HG02759 (cell line): ENCODE measurements around the gene ZCCHC7.
A peak's percentile ranks its signal among the peaks of the same experiment; 100 is the strongest.
"Not testable (repeated sequence)": the region's sequence is repeated elsewhere in the genome, so short reads cannot be mapped to it uniquely, and the experiment has no call there.

Source experiments
- ATAC-seq: cut with Tn5 transposase; IDR thresholded peaks from one replicate; pipeline ENCODE4 v1.9.1; 2021; ENCODE audit warnings: mild to moderate bottlenecking, moderate library complexity; ENCODE audit not compliant: unreplicated experiment

ZCCHC7 gene

GRCh38 chr9:37291612-37292238, 171.4 kb downstream of the ZCCHC7 start:
- not testable (repeated sequence) for ATAC-seq

GRCh38 chr9:37292896-37293295, 172.5 kb downstream of the ZCCHC7 start:
- ATAC-seq = no peak

GRCh38 chr9:37293664-37294524, 173.5 kb downstream of the ZCCHC7 start:
- peak; percentile 70 for ATAC-seq

GRCh38 chr9:37295178-37295577, 174.8 kb downstream of the ZCCHC7 start:
- ATAC-seq = no peak

GRCh38 chr9:37295796-37296195, 175.4 kb downstream of the ZCCHC7 start:
- ATAC-seq = no peak

GRCh38 chr9:37297592-37297991, 177.2 kb downstream of the ZCCHC7 start:
- no peak for ATAC-seq

- no peak for ATAC-seq
These were observed 180.2 kb downstream of the ZCCHC7 start for GRCh38 chr9:37300620-37301019.

GRCh38 chr9:37301042-37301853, 180.9 kb downstream of the ZCCHC7 start:
- no peak for ATAC-seq

- ATAC-seq = no peak
These were observed 181.4 kb downstream of the ZCCHC7 start for GRCh38 chr9:37301854-37302172.

GRCh38 chr9:37302277-37302676, 181.9 kb downstream of the ZCCHC7 start:
- ATAC-seq = peak; percentile 91

GRCh38 chr9:37303272-37303671, 182.9 kb downstream of the ZCCHC7 start:
- ATAC-seq = not testable (repeated sequence)

- ATAC-seq = no peak
These were observed 188.8 kb downstream of the ZCCHC7 start for GRCh38 chr9:37309136-37309535.

- ATAC-seq = no peak
These were observed 191.7 kb downstream of the ZCCHC7 start for GRCh38 chr9:37311938-37312708.

- peak; percentile 80 for ATAC-seq
These were observed 203.9 kb downstream of the ZCCHC7 start for GRCh38 chr9:37324261-37324683.

GRCh38 chr9:37324691-37325490, 204.5 kb downstream of the ZCCHC7 start:
- ATAC-seq = peak; percentile 40

- no peak for ATAC-seq
These were observed 205.4 kb downstream of the ZCCHC7 start for GRCh38 chr9:37325778-37326177.

GRCh38 chr9:37327553-37327952, 207.2 kb downstream of the ZCCHC7 start:
- ATAC-seq = no peak

- ATAC-seq = no peak
These were observed 208.3 kb downstream of the ZCCHC7 start for GRCh38 chr9:37328556-37329227.

GRCh38 chr9:37329576-37329975, 209.2 kb downstream of the ZCCHC7 start:
- no peak for ATAC-seq
